Amniotic stem cell (primary cell): ENCODE data around the gene CDX1.

Source experiments
- DNase-seq: peaks from one replicate; lab custom pipeline; 2025; lab: John Stamatoyannopoulos, UW

CDX1 gene

GRCh38 chr5:150163547-150164059 lies 3.0 kb upstream of the CDX1 start:
- DNase-seq: no peak

- DNase-seq: no peak
These were observed 2.2 kb upstream of the CDX1 start for GRCh38 chr5:150164211-150164980.

DNA sequence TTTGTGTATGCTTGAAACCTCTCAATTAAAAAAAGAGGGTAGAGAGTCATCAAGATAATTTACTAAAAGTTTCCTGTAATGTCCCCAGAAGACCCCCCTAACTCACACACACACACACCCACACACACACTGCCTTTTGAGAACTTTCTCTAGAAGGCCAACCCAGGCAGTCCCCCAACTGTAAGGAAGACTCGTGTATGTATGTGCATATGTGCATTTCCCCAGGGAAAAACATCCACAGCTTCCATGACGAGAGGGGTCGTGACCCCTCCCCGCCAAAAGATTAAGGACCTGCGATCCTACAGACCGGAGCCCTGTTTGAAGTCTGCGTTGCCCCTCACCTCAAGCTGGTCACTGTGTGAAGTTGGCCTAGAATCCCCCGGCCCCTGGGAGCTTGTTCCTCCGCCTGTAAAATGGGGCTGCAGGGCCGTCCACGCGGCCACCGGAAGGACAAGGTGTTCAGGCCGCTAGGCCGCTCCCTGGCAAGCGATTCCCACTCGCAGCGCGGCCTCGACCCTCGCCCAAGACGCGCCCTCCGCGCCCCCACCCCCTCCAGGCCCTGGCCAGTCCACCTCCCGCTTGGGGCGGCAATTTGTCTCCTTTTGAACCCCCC lies 435 bp upstream of the CDX1 start:
- DNase-seq: no peak

GRCh38 chr5:150167512-150167850 lies 903 bp downstream of the CDX1 start:
- DNase-seq: no peak

- no peak for DNase-seq
These were observed 1.3 kb downstream of the CDX1 start for GRCh38 chr5:150167908-150168307.

DNA sequence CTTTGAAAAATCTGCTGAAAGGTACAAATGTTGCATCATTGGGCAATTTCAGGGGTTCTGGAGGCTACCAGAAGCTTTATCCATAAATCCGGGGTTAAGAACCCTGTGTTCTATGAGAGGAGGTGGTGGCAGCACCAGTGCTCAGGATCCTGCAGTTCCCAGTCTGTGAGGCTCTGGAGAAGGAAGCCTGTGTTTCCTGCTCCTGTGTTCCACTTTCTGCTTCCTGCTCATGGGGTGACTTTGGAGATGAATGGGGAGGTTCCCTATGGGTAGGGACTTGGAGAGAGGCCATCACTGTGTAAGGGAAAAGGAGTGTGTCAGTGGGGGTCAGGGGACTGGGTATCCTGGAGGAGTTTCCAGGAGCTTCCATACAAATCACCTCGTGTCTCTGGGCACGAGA lies 2.3 kb downstream of the CDX1 start:
- no peak for DNase-seq

DNA sequence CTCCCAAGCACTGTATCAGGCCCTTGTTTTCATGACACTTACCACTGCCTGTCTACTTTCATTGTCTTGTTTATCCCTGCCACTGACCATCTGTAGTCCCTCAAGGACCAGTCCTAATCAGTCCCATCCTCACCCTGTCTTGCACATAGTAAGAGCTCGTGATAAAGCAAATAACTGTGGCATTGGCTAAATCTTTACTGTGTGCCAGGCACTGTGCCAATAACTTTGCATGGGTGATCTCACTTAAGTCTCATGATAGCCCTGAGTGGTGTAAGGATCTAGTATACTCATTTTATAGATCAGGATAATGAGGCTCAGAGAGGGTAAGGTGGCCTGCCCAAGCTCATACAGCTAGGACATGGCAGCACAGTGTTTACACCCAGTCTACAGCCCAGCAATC lies 5.6 kb downstream of the CDX1 start:
- DNase-seq: no peak

DNA sequence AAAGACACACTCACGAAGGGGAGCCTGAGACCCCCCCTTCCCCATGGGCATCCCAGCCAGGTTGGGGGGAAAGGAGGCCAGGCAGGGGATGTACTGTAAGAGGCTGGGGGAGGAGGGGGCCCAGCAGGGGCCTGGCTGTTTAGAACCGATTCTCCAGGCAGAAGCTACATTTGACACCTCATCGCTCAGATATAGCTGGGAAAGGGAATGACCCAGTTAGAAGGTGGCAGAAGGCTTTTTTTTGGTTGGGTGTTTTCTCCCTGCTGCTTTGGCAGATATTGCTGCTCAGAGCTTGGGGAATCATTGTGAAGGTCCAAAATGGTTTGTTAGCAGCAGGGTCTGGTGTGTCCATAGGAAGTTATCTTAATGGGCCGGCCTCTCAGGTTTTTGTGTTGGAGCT lies 6.0 kb downstream of the CDX1 start:
- no peak for DNase-seq

GRCh38 chr5:150173161-150173560 lies 6.6 kb downstream of the CDX1 start:
- no peak for DNase-seq

DNA sequence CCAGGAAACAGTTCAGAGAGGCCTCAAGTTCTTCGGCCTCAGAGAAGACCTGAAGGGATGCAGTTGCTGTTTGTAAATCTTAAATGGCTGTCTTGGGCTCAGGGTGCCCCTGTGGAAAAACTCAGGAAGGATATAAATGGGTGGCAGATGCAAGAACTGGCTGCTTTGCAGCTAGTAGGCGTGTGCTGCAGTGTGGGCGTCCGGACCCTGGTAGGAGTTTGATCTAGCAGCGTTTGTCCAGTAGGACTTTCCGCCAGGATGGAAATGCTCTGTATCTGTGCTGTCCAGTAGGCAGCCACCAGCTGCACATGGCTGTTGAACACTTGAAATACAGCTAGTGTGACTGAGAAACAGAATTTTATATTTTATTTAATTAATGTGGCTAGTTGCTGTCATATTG lies 7.7 kb downstream of the CDX1 start:
- no peak for DNase-seq

GRCh38 chr5:150175076-150175475 lies 8.5 kb downstream of the CDX1 start:
- DNase-seq: no peak

DNA sequence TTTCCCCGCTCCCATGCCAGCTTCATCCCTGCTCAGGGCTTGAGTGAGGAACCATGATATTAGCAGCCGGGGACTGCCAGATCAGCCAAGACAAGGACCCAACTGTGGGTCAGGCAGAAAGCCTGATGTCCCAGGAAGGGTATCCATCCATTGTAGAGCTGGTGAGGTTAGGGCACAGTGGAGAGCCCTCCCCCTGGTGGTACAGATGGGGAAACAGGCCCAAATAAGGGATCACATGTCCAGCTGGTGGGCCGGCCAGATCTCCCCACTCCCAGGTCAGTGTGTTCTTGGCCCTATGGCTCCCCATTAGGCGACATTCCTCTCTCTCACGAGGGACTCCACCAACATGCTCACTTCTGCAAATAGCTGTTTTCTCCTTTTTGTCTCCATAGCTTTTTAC lies 9.0 kb downstream of the CDX1 start:
- no peak for DNase-seq

- DNase-seq: no peak
These were observed 10.3 kb downstream of the CDX1 start for GRCh38 chr5:150176745-150177477.

DNA sequence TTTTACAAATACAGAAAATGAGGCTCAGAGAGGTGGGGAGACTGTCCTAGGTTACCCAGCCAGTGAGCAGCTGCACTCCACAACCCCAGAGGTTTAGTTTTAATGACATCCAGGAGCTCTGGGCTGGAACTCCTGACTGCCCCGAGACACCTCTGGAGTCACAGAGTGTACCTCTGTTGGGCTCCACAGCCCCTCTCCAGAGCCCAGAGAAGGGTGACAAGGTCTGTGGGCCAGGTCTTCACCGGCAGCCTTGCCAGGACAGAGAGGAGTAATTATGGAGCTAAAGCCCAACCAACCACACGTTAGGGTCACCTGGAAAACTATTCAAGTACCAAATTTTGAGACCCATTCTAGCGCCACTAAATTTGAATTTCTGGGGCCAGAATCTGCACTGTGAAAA lies 11.1 kb downstream of the CDX1 start:
- no peak for DNase-seq

DNA sequence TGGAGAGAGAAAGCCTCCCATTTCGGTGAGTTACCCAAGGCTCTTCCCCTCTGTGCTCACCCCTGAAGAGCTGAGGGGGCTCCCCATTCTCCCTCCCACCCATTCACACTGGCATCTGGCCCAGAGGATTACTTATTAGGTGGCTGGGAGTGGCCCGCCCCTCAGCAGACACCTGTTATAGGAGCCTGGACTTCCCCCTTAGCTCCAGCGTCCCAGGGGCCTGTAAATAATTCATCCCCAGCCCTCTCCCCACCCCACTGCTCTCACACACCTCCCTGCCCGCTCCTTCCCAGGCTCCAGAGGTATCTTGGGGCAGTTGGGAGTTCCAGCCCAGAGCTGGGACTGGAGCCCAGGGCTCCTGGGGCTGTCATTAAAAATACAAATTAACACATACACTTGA lies 11.7 kb downstream of the CDX1 start:
- no peak for DNase-seq

- DNase-seq: no peak
These were observed 12.5 kb downstream of the CDX1 start for GRCh38 chr5:150179019-150179620.

- DNase-seq: no peak
These were observed 13.9 kb downstream of the CDX1 start for GRCh38 chr5:150180241-150181026.

DNA sequence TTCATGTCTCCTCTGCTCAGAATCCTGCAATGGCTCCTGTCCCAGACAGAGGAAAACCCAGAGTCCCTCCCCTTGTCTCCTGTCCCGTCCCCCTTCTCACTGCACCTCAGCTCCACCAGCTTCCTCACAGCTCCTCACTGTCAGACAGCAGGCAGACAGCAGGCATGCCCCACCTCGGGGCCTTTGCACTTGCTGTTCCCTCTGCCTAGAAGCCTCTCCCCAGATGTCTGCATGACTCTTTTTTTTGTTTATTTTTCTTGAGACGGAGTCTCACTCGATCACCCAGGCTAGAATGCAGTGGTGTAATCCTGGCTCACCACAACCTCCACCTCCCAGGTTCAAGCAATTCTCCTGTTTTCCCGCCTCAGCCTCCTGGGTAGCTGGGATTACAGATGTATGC lies 14.4 kb downstream of the CDX1 start:
- no peak for DNase-seq

- no peak for DNase-seq
These were observed 15.4 kb downstream of the CDX1 start for GRCh38 chr5:150181766-150182545.

GRCh38 chr5:150182774-150183173 lies 16.2 kb downstream of the CDX1 start:
- DNase-seq: no peak

- no peak for DNase-seq
These were observed 16.9 kb downstream of the CDX1 start for GRCh38 chr5:150183436-150183835.
